ENCODE data around the gene GPBAR1. TPM values are rescaled to one million over a fixed set of nuclear protein-coding genes. Genes with fewer than 3 reads are reported as not detected.
A peak's percentile ranks its signal among the peaks of the same experiment; 100 is the strongest.

The GPBAR1 gene
- total RNA-seq, 1 experiment from 2014 or later = 0.29 TPM

DNA sequence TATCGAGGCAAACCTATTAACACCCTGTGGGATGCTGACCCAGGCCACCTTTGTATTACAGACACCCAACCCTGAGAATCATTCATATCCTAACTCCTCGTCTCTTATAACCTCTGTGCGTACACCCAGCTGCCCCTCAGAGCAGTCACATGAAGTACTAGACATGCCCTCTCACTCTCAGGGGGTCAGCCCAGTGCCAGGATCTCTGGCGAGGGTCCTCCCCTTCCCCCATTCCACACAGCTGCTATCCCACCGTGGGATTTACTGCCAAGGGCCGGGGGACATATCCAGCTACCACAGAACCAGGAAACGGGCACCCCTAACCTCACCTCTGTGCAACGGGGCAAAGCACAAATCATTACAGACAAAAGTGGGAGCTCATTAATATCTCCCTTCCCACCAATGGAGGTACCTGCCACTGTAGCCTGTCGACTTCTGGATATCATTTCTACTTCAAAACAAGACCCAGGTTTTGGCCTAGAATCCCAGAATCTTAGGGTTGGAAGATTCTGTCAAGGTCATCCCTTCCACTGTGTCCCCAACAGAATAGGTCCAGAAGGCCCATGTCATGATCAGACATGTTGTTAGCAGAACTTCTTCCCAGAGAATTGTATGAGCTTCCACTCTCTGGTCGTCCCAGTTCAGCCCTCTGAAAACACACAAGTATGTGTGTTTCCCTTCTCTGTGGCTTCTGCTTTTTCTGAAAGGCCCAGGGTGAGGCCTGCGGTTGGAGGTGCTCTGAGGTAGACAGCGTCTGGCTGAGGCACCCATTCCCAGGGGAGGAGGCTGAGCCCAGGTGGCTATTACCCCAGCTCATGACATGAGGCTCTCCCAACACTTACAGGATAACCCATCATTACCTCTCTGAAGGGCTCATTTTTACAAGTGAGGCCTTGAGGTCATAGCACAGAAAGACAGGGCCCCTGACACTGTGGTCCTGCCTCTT, 29.8 kb downstream of the GPBAR1 start:
- no peaks in the 10 kb centered on the region for H3K9me3 Mint-ChIP-seq (ENCODE audit: unreplicated experiment)
- peak overlapping the region; percentile 97 for H3K4me3 ChIP-seq (ENCODE audit: low read depth, low read length)
- BruUV-seq (replicated peaks) = no TSS peak
- no peak for DNase-seq
- no peaks in the 10 kb centered on the region for H3K36me3 ChIP-seq (ENCODE audit: control insufficient read depth, insufficient read depth, low read length)
- peaks cover 88% of the 10 kb centered on the region for H3K4me1 ChIP-seq
- H3K27me3 Mint-ChIP-seq (ENCODE audit: insufficient read depth, unreplicated experiment) = no peaks in the 10 kb centered on the region
- TF ChIP-seq, protein P1, sequence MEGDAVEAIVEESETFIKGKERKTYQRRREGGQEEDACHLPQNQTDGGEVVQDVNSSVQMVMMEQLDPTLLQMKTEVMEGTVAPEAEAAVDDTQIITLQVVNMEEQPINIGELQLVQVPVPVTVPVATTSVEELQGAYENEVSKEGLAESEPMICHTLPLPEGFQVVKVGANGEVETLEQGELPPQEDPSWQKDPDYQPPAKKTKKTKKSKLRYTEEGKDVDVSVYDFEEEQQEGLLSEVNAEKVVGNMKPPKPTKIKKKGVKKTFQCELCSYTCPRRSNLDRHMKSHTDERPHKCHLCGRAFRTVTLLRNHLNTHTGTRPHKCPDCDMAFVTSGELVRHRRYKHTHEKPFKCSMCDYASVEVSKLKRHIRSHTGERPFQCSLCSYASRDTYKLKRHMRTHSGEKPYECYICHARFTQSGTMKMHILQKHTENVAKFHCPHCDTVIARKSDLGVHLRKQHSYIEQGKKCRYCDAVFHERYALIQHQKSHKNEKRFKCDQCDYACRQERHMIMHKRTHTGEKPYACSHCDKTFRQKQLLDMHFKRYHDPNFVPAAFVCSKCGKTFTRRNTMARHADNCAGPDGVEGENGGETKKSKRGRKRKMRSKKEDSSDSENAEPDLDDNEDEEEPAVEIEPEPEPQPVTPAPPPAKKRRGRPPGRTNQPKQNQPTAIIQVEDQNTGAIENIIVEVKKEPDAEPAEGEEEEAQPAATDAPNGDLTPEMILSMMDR (IDR thresholded peaks at IDR 0.05; ENCODE audit: insufficient read depth in 1 of 2, low read depth in 1 of 2, low read length in 1 of 2, severe bottlenecking in 1 of 2, unreplicated experiment in 1 of 2) = no peak
- peaks cover 60% of the 10 kb centered on the region for H3K4me1 Mint-ChIP-seq (ENCODE audit: low read depth, unreplicated experiment)
- no peaks in the 10 kb centered on the region for H3K9me3 ChIP-seq
- POLR2A ChIA-PET = interaction anchor here (0.5 to 0.6 kb wide), 2 partner anchors 22 to 109 kb away, joined by 4 to 6 read pairs; partner anchors contain the start of gene CTDSP1
- peak overlapping the region; percentile 100 for H3K27ac Mint-ChIP-seq (ENCODE audit: unreplicated experiment)
- CTCF ChIA-PET = interaction anchor here (11.4 kb wide), 1 partner anchor 18 kb away, joined by 121 read pairs; the partner anchor contains the start of genes AAMP and PNKD
- intact Hi-C loops (cut with micrococcal nuclease; ENCODE audit: unreplicated experiment) = loop anchor here (10.0 kb wide), 1 partner anchor 274 kb away; the partner anchor contains the start of genes CNOT9 and USP37
- peaks cover 50% of the 10 kb centered on the region for H3K36me3 Mint-ChIP-seq (ENCODE audit: insufficient read depth, unreplicated experiment)
- H3K27me3 ChIP-seq (replicated peaks; ENCODE audit: control insufficient read depth, insufficient read depth, low read length) = no peaks in the 10 kb centered on the region
- peak overlapping the region; percentile 86 for H3K4me3 Mint-ChIP-seq (ENCODE audit: unreplicated experiment)

DNA sequence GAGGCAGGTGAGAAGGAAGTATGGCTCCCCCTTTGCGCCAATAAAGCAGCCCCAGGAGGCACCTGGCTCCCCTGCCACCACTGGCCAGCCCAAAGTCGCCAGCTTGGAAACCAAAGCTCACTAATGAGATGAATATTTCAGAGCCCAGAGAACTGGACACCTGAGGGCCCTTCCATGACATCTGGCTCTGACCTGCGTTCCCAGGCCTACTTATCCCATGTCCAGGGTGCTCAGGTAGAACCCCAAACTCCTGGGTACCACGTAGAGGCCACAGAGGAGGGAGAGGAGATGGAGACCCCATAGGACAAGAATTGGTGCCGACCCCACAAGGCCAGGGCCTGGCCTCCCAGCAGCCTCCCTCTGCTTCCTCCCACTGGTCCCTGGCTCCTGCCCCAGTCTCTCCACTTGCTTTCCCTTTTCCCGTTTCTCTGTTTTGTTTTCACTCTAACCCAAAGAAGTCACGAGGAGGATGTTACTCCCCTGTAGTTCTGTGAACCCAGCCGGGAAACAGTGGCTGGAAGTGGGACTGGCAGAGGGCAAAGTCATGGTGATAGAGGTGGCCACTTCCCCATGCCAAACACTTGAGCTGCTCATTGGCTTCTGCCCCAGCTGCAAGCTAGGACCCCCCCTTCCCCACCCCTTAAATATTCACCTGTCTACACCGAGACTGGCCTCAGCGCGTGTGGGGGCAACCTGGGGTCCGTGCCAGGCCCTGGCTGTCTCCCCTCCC, 30.7 kb downstream of the GPBAR1 start:
- no TSS peak for BruUV-seq (replicated peaks)
- ChIA-PET POLR2A (interaction anchor here (0.5 to 0.6 kb wide), 2 partner anchors 21 to 108 kb away, joined by 4 to 6 read pairs; partner anchors contain the start of gene CTDSP1), CTCF (interaction anchor here (11.4 kb wide), 1 partner anchor 19 kb away, joined by 121 read pairs; the partner anchor contains the start of genes AAMP and PNKD)
- intact Hi-C loops (cut with micrococcal nuclease; ENCODE audit: unreplicated experiment) = loop anchor here (1.0 to 10.0 kb wide), 3 partner anchors 10 to 273 kb away; partner anchors contain the start of genes CNOT9 and USP37
- peak overlapping the region; percentile 86 for H3K4me3 Mint-ChIP-seq (ENCODE audit: unreplicated experiment)
- H3K27ac Mint-ChIP-seq (ENCODE audit: unreplicated experiment) = peak overlapping the region; percentile 100
- no peak for DNase-seq
- Histone ChIP-seq H3K27me3 (replicated peaks; ENCODE audit: control insufficient read depth, insufficient read depth, low read length) (no peaks in the 10 kb centered on the region), H3K4me1 (peaks cover 88% of the 10 kb centered on the region), H3K36me3 (ENCODE audit: control insufficient read depth, insufficient read depth, low read length) (no peaks in the 10 kb centered on the region), H3K4me3 (ENCODE audit: low read depth, low read length) (peak overlapping the region; percentile 97), H3K9me3 (no peaks in the 10 kb centered on the region)
- no peaks in the 10 kb centered on the region for H3K9me3 Mint-ChIP-seq (ENCODE audit: unreplicated experiment)
- H3K36me3 Mint-ChIP-seq (ENCODE audit: insufficient read depth, unreplicated experiment) = peaks cover 42% of the 10 kb centered on the region
- H3K27me3 Mint-ChIP-seq (ENCODE audit: insufficient read depth, unreplicated experiment) = no peaks in the 10 kb centered on the region
- TF ChIP-seq, protein P1 (IDR thresholded peaks at IDR 0.05; ENCODE audit: insufficient read depth in 1 of 2, low read depth in 1 of 2, low read length in 1 of 2, severe bottlenecking in 1 of 2, unreplicated experiment in 1 of 2) = no peak
- H3K4me1 Mint-ChIP-seq (ENCODE audit: low read depth, unreplicated experiment) = peaks cover 63% of the 10 kb centered on the region
